Measurements from ENCODE around the gene CCDC183.
"Not testable (repeated sequence)": the region's sequence is repeated elsewhere in the genome, so short reads cannot be mapped to it uniquely, and the experiment has no call there.

The CCDC183 gene

GRCh38 chr9:136760834-136761544 is 35.1 kb upstream of the CCDC183 start:
- not testable (repeated sequence) for DNase-seq (ENCODE audit: low read depth)

- no peak for DNase-seq (ENCODE audit: low read depth)
Measured at GRCh38 chr9:136761545-136761981, 34.6 kb upstream of the CCDC183 start.

GRCh38 chr9:136762221-136762691 is 33.9 kb upstream of the CCDC183 start:
- DNase-seq (ENCODE audit: low read depth): no peak

GRCh38 chr9:136762915-136763648 is 33.1 kb upstream of the CCDC183 start:
- DNase-seq (ENCODE audit: low read depth): no peak

- no peak for DNase-seq (ENCODE audit: low read depth)
Measured at GRCh38 chr9:136763649-136764035, 32.5 kb upstream of the CCDC183 start.

- DNase-seq (ENCODE audit: low read depth): no peak
Measured at GRCh38 chr9:136764301-136764891, 31.7 kb upstream of the CCDC183 start, which contains the start of gene LCN15. LCN15 (minus strand) TSS chr9:136764518; CDS start chr9:136764488, 30 bp downstream.

- no peak for DNase-seq (ENCODE audit: low read depth)
Measured at GRCh38 chr9:136765041-136765440, 31.1 kb upstream of the CCDC183 start.

- DNase-seq (ENCODE audit: low read depth): not testable (repeated sequence)
Measured at GRCh38 chr9:136765745-136766409, 30.3 kb upstream of the CCDC183 start.

- DNase-seq (ENCODE audit: low read depth): not testable (repeated sequence)
Measured at GRCh38 chr9:136766410-136767120, 29.6 kb upstream of the CCDC183 start.

- no peak for DNase-seq (ENCODE audit: low read depth)
Measured at GRCh38 chr9:136769710-136770191, 26.4 kb upstream of the CCDC183 start.

- DNase-seq (ENCODE audit: low read depth): no peak
Measured at GRCh38 chr9:136771907-136772415, 24.2 kb upstream of the CCDC183 start.

GRCh38 chr9:136773386-136774044 is 22.6 kb upstream of the CCDC183 start:
- no peak for DNase-seq (ENCODE audit: low read depth)

- DNase-seq (ENCODE audit: low read depth): no peak
Measured at GRCh38 chr9:136774416-136775045, 21.6 kb upstream of the CCDC183 start.

GRCh38 chr9:136775191-136775590 is 20.9 kb upstream of the CCDC183 start:
- no peak for DNase-seq (ENCODE audit: low read depth)

- DNase-seq (ENCODE audit: low read depth): no peak
Measured at GRCh38 chr9:136776947-136777346, 19.2 kb upstream of the CCDC183 start.

- DNase-seq (ENCODE audit: low read depth): no peak
Measured at GRCh38 chr9:136777359-136777758, 18.8 kb upstream of the CCDC183 start.

GRCh38 chr9:136779808-136780207 is 16.3 kb upstream of the CCDC183 start:
- DNase-seq (ENCODE audit: low read depth): no peak

GRCh38 chr9:136782452-136782851 is 13.7 kb upstream of the CCDC183 start:
- DNase-seq (ENCODE audit: low read depth): no peak

GRCh38 chr9:136784249-136784996 is 11.7 kb upstream of the CCDC183 start:
- DNase-seq (ENCODE audit: low read depth): no peak

GRCh38 chr9:136784997-136785361 is 11.2 kb upstream of the CCDC183 start:
- no peak for DNase-seq (ENCODE audit: low read depth)

Measured in non-pigmented ciliary epithelial cell (primary cell).